NCI-H2081 treated with DMSO at 0.1 percent for 48 hours (cell line): ENCODE measurements around the gene CST9L.

Experiments
- DNase-seq: peaks from one replicate; lab custom pipeline; 2025; lab: John Stamatoyannopoulos, UW

Gene CST9L

GRCh38 chr20:23546435-23547144 lies 21.7 kb downstream of the CST9L start:
- DNase-seq = no peak

DNA sequence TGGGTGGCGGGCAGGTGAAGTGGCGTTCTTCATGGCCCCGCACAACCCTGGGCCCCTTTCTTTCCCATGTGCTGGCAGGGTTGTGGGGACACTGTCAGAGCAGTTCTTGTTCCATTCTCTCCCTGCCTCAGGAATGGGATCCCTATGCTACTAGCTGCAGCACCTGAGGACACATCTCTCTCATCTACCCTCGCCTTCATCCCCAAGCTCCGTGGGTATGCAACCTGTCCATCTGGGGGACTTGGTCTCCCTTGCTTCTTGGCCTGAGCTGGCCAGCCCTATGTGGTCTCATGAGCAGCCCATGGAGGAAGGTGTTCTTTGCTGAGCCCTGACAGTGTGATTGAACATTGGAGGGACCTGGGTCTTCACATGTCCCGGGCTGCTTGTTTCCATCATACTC lies 24.2 kb downstream of the CST9L start:
- DNase-seq = no peak

- no peak for DNase-seq
Measured at GRCh38 chr20:23542801-23543200, 25.5 kb downstream of the CST9L start.

DNA sequence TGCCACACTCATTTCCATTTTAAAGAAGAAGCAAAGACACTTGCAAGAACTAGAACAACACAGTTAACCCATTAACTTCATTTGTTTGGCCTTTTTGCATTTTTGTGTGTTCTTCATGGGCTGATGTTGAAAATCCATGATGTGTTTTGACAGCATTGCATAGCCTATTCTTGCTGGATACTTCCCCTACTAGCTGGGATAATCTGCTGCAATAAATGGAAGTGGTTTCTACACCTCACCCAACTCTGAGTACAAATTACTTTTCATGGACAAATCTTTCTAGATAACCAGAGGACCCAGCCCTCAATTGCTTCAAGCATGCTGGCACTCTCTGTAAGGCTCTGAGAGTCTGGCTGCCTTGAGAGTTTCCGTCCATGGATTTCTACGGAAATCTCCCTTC lies 26.5 kb downstream of the CST9L start:
- no peak for DNase-seq

DNA sequence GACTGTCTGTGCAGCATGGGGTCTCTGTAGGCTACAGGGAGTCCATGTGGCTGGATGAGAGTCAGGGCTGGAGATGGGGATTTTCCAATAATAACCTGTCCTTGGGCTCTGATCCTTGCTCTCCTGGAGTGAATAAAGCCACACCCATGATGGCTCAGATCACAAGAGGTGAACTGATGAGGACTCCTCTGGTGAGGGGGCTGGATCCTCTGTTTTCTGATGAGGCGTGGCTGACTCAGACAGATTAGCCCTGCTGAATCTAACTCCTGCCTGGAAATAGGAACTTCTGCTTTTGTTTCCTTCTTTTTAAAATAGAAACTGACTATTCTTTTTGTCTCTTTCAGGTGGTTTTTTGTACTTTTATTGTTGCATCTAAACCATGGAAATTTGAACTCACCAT lies 27.0 kb downstream of the CST9L start:
- no peak for DNase-seq

DNA sequence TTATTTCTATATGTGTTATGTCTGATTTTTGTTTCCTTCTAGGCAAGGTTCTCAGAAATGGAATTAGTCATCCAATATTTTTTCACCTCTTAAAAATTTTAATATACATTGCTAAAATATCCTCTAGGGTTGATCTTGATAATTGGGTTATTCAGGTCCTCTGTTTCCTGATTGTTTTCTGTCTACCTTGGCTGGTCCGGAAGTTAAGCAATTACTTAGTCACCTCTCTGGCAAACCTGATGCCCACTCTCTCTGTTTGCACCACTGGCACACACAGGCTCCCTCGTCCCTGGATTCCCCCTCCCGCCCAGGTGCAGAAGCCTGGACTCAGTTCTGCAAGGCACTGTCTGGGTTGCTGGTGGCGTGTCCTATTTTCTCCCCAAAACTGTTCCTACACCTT lies 27.7 kb downstream of the CST9L start:
- no peak for DNase-seq

- no peak for DNase-seq
Measured at GRCh38 chr20:23537030-23537429, 31.3 kb downstream of the CST9L start.

- no peak for DNase-seq
Measured at GRCh38 chr20:23536328-23536974, 31.8 kb downstream of the CST9L start.

DNA sequence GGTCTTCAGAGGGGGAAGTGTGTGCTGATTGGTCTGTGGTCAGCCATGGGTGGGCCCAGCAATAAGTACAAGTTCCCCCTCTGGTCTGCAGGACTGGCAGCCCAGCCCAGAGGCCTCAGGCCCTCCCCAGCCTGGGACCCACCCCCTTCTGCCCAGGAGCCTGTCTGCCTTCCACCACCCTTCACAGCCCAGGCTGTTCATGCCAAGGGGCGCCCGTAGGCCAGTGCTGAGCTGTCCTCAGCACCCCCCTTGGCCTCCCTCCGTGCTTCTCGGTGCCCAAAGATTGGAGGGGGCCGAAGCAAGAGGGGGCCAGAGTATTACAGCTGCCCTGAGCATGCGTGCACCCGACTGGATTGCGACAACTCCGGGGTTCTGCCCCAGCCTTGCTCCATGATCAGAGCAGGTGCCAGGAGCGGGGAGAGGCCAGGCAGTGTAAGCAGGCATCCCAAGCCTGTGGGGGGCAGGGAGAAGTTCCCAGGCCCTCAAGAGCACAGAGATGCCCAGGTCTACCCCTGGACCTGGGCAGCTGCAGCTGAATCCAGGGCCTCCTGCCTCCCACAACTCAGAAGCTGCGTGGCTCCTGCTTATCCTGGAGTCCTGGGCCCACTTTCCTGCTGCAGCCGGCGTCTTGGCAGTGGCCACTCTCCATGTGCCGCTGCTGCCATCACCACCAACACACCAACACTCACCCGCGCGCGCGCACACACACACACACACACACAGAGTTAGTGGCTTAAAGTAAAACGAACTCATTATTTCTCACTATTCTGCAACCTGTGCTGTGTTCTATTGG lies 33.3 kb downstream of the CST9L start:
- no peak for DNase-seq

DNA sequence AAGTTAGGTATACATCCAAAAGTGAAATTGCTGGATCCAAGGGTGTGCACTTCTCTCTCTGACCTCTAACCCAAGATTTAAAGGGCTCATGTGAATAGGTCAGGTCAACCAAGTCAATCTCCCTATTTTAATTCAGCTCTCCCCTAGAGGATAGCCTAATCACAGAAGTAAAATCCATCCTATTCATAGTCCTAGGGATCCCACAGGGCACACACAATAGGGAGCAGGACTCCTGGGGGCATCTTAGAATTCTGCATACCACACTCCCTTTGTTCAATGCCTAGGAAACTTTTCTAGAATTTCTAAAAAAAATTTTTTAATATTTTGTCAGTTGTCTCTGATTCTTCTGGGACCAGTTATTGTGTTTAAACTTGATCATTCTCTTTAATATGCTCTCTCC lies 35.1 kb downstream of the CST9L start:
- DNase-seq = no peak

DNA sequence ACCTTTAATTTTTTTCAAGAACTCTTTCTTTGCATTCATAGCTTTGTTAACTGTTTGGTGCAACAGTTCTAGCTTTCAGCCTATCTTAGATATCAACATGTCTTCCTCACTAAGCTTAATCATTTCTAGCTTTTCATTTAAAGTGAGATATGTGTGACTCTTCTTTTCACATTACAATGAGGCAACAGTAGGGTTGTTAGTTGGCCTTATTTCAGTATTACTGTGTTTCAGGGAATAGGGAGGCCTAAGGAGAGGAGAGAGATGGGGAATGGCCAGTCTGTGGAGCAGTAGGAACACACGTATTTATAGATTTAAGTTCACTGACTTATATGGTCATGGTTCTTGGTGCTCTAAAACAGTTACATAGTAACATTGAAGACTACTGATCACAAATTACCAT lies 35.8 kb downstream of the CST9L start:
- DNase-seq = no peak

DNA sequence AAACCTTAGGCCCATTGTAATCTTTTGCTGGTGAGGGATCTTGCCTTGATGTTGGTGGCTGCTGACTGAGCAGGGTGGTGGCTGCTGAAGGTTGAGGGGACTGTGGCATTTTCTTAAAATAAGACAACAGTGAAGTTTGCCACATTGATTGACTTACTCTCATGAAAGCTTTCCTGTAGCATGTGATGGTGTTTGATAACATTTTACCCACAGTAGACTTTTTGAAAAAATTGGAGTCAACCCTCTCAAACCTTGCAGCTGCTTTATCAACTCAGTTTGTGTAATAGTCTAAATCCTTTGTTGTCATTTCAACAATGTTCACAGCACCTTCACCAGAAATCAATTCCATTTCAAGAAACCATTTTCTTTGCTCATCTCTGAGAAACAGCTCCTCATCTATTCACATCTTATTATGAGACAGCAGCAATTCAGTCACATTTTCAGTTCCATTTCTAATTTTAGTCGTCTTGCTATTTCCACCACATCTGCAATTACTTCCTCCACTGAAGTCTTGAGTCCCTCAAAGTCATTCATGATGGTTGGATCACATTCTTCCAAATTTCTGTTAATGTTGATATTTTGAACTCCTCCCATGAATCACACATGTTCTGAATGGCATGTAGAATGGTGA lies 37.2 kb downstream of the CST9L start:
- DNase-seq = no peak

DNA sequence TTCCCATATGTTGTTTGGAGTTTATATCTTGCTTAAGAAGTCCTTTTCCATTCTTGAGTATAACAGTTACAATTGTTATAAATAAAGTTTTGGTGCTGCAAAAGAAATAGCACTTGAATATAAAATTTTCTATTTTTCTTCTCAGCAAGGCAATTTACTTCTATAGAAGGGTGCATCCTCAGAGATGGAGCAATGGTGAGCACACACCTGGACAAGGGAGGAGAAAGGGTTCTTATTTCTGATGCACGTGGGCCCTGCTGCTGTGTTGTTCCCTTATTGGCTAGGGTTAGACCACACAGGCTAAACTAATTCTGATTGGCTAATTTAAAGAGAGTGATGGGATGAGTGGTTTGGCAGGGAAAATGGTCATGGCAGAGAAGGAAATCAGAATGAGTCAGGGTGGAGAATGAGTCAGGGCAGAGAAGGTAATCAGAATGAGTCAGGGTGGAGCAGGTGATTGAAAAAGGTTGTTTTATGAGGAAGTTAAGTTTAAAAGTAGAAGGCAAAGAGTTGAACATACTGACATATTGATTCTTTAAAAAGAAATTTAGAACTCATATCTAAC lies 39.3 kb downstream of the CST9L start:
- no peak for DNase-seq

DNA sequence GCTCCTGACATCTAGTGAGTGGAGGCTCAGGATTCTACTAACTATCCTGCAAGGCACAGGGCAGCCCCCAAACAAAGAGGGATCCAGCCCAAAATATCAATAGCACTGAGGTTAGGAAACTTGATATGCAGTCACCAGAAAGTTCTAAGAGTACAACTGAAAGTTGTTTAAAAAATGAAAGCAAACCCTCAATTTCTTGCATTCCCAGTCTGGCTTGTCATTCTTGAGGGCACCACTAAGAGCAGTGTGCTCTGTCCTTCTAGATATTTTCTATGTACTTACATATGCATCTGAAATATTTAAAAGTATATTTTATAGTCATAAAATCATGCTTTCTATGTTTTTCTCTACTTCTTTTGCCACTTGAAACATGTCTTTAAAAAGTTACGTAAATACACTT lies 41.4 kb downstream of the CST9L start:
- DNase-seq = no peak

- DNase-seq = no peak
Measured at GRCh38 chr20:23524146-23524545, 44.1 kb downstream of the CST9L start.

GRCh38 chr20:23520185-23520584 lies 48.1 kb downstream of the CST9L start:
- DNase-seq = no peak

GRCh38 chr20:23519556-23519955 lies 48.7 kb downstream of the CST9L start:
- no peak for DNase-seq

- DNase-seq = no peak
Measured at GRCh38 chr20:23517719-23518118, 50.6 kb downstream of the CST9L start.

- DNase-seq = no peak
Measured at GRCh38 chr20:23515250-23515939, 52.9 kb downstream of the CST9L start.

- DNase-seq = no peak
Measured at GRCh38 chr20:23514848-23515247, 53.4 kb downstream of the CST9L start.
